Caco-2 (cell line): ENCODE measurements around the gene PITPNM3. TPM values are rescaled to one million over a fixed set of nuclear protein-coding genes. Genes with fewer than 3 reads are reported as not detected.

Source experiments
- BruUV-seq: library from RNA; stranded (reverse); fragments of 400-500 nt; replicated peaks from 2 replicates; lab custom pipeline; 2021; lab: Mats Ljungman, UMichigan
- CTCF ChIA-PET: fragments of 300-600 bp; sonication (Branson Sonifier 250); formaldehyde crosslinking; loops from one replicate; lab custom pipeline; 2022; ENCODE audit warnings: antibody characterized with exemption; lab: Charles Lee
- POLR2A ChIA-PET: fragments of 300-600 bp; sonication (Branson Sonifier 250); formaldehyde crosslinking; loops from one replicate; lab custom pipeline; 2022; ENCODE audit warnings: antibody characterized with exemption; lab: Charles Lee
- DNase-seq, 2 experiments: peaks; one replicate each; pipeline versions ENCODE4 v3.0.0 to v3.0.0-alpha.2; 2020 to 2022
- H3K27me3 ChIP-seq: replicated peaks from 2 replicates; pipeline ENCODE4 v1.6.0; 2011; ENCODE audit warnings: low read length; ENCODE audit not compliant: control insufficient read depth, insufficient read depth
- H3K36me3 ChIP-seq: 2 replicates; pipeline ENCODE4 v1.5.1; 2011; ENCODE audit warnings: low read length; ENCODE audit not compliant: control insufficient read depth, insufficient read depth
- H3K4me1 ChIP-seq: fragments of 250-450 bp; sonication (Bioruptor Pico); 2 replicates; pipeline ENCODE4 v1.5.1; 2020; ENCODE audit warnings: mild to moderate bottlenecking
- H3K4me3 ChIP-seq: 2 replicates; pipeline ENCODE4 v1.5.1; 2011; ENCODE audit warnings: low read depth, mild to moderate bottlenecking, control low read depth, low read length
- H3K9me3 ChIP-seq: fragments of 250-450 bp; sonication (Bioruptor Pico); 2 replicates; pipeline ENCODE4 v1.5.1; 2020; ENCODE audit warnings: mild to moderate bottlenecking, moderate library complexity
- H3K27ac Mint-ChIP-seq: one replicate; pipeline ENCODE4 v1.8.0; 2022; ENCODE audit warnings: mixed read lengths; ENCODE audit not compliant: unreplicated experiment
- H3K27me3 Mint-ChIP-seq: one replicate; pipeline ENCODE4 v1.8.0; 2022; ENCODE audit warnings: mixed read lengths; ENCODE audit not compliant: insufficient read depth, unreplicated experiment
- H3K36me3 Mint-ChIP-seq: one replicate; pipeline ENCODE4 v1.8.0; 2022; ENCODE audit warnings: mild to moderate bottlenecking, mixed read lengths; ENCODE audit not compliant: insufficient read depth, unreplicated experiment
- H3K4me1 Mint-ChIP-seq: one replicate; pipeline ENCODE4 v1.8.0; 2022; ENCODE audit warnings: low read depth, mixed read lengths; ENCODE audit not compliant: unreplicated experiment
- H3K4me3 Mint-ChIP-seq: one replicate; pipeline ENCODE4 v1.8.0; 2022; ENCODE audit warnings: mild to moderate bottlenecking, moderate library complexity, mixed read lengths; ENCODE audit not compliant: unreplicated experiment
- H3K9me3 Mint-ChIP-seq: one replicate; pipeline ENCODE4 v1.8.0; 2022; ENCODE audit warnings: mixed read lengths; ENCODE audit not compliant: unreplicated experiment
- intact Hi-C: fragments of 100-400 bp; cut with micrococcal nuclease; formaldehyde crosslinking; loops from one replicate; pipeline ENCODE4 v1.10.0; 2022; ENCODE audit not compliant: unreplicated experiment
- total RNA-seq: library from RNA; stranded (reverse); gene quantifications from 2 replicates; pipeline ENCODE4 v1.2.3, GENCODE V29; 2022
- TF ChIP-seq, protein P1 (sequence below), 2 experiments: fragments of 200-600 bp in 1 of 2; IDR thresholded peaks; 1 replicate in 1 of 2; 2 replicates in 1 of 2; pipeline versions ENCODE4 v1.5.1 to v1.8.0; 2011 to 2022; ENCODE audit warnings: antibody characterized with exemption in 1 of 2, control low read depth in 1 of 2, inconsistent platforms in 1 of 2, low read depth in 1 of 2, low read length in 1 of 2, mild to moderate bottlenecking in 1 of 2, moderate library complexity in 1 of 2; ENCODE audit not compliant: insufficient read depth in 1 of 2, severe bottlenecking in 1 of 2, unreplicated experiment in 1 of 2

Gene PITPNM3
- total RNA-seq, 1 experiment from 2014 or later, result 0.50 TPM

DNA sequence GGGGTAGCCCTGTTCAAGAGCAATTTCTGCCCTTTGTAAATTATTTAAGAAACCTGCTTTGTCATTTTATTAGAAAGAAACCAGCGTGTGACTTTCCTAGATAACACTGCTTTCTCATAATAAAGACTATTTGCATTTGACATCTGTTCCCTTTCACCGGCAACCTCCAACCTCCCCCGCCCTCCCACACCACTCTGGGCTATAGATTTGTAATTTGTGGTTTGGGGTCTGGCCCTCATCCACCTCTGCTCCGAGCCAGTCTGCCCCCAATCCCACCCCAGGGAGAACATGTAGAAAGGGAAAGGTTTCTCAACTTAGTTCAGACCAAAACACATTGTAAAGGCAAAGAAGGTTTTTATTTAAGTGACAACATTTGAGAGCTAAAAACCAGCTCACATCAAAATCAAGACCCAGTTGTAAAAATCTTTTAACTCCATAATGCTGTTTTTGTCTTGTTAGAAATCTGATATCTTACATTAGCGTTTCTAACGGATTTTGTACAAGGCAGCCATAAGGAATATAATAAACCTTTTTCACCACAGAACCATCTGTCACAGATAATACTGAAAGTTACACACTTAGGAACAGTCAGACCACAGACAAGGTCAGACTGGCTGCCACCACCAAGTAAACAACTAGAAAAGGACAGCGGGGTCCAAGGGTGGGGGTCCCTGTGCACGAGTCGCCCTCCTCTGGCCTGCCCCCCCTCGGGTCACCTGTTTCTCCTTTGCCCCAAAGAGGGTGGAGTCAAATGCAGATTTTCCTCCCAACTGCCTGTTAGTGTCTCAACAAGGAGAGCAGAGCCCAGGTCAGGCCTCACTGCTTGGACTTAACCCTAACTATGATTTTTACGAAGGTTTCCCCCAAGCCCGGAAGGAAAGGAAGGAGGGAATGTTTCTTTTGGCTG lies 105.2 kb downstream of the PITPNM3 start:
- H3K4me1 Mint-ChIP-seq, result no peaks in the 10 kb centered on the region
- H3K27me3 ChIP-seq, result no peaks in the 10 kb centered on the region
- intact Hi-C loops, result no loop called here
- no peaks in the 10 kb centered on the region for H3K36me3 ChIP-seq
- CTCF ChIA-PET, result no interaction called here
- H3K27me3 Mint-ChIP-seq, result no peaks in the 10 kb centered on the region
- no peak overlapping the region for H3K4me3 ChIP-seq
- no peaks in the 10 kb centered on the region for H3K36me3 Mint-ChIP-seq
- DNase-seq, result no peak
- TF ChIP-seq, protein P1, sequence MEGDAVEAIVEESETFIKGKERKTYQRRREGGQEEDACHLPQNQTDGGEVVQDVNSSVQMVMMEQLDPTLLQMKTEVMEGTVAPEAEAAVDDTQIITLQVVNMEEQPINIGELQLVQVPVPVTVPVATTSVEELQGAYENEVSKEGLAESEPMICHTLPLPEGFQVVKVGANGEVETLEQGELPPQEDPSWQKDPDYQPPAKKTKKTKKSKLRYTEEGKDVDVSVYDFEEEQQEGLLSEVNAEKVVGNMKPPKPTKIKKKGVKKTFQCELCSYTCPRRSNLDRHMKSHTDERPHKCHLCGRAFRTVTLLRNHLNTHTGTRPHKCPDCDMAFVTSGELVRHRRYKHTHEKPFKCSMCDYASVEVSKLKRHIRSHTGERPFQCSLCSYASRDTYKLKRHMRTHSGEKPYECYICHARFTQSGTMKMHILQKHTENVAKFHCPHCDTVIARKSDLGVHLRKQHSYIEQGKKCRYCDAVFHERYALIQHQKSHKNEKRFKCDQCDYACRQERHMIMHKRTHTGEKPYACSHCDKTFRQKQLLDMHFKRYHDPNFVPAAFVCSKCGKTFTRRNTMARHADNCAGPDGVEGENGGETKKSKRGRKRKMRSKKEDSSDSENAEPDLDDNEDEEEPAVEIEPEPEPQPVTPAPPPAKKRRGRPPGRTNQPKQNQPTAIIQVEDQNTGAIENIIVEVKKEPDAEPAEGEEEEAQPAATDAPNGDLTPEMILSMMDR (IDR thresholded peaks at IDR 0.05; ENCODE audit: insufficient read depth in 1 of 2, low read depth in 1 of 2, low read length in 1 of 2, severe bottlenecking in 1 of 2, unreplicated experiment in 1 of 2), result no peak
- H3K9me3 ChIP-seq, result no peaks in the 10 kb centered on the region
- BruUV-seq, result no TSS peak
- H3K4me3 Mint-ChIP-seq, result no peak overlapping the region
- H3K4me1 ChIP-seq, result no peaks in the 10 kb centered on the region
- H3K9me3 Mint-ChIP-seq, result no peaks in the 10 kb centered on the region
- POLR2A ChIA-PET, result no interaction called here
- H3K27ac Mint-ChIP-seq, result no peak overlapping the region

DNA sequence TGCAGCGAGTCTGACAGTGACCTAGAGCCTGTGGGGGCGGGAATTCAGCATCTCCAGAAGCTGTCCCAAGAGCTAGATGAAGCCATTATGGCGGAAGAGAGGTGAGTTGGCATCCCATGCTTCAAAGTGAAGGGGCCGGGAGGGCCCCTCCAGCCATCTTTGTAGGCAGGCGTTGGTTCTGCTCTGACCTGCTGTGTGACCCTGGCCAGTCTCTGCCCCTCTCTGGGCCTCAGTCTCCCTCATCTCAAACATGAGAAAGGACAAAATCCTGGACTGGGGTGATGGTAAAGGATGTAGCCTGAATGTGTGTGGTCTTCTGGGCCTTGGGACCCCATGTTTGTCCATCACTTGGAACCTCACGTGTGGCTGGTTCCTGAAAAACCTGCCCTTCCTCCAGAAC lies 107.0 kb downstream of the PITPNM3 start:
- no peaks in the 10 kb centered on the region for H3K9me3 Mint-ChIP-seq
- H3K4me1 ChIP-seq, result no peaks in the 10 kb centered on the region
- no peak for DNase-seq
- peaks cover 3% of the 10 kb centered on the region for H3K36me3 Mint-ChIP-seq
- no peak overlapping the region for H3K4me3 ChIP-seq
- ChIA-PET CTCF (no interaction called here), POLR2A (no interaction called here)
- TF ChIP-seq, protein P1 (IDR thresholded peaks at IDR 0.05; ENCODE audit: insufficient read depth in 1 of 2, low read depth in 1 of 2, low read length in 1 of 2, severe bottlenecking in 1 of 2, unreplicated experiment in 1 of 2), result no peak
- H3K27me3 ChIP-seq, result no peaks in the 10 kb centered on the region
- H3K4me1 Mint-ChIP-seq, result no peaks in the 10 kb centered on the region
- intact Hi-C loops, result no loop called here
- H3K27me3 Mint-ChIP-seq, result no peaks in the 10 kb centered on the region
- no TSS peak for BruUV-seq
- no peaks in the 10 kb centered on the region for H3K36me3 ChIP-seq
- no peak overlapping the region for H3K27ac Mint-ChIP-seq
- no peak overlapping the region for H3K4me3 Mint-ChIP-seq
- no peaks in the 10 kb centered on the region for H3K9me3 ChIP-seq

DNA sequence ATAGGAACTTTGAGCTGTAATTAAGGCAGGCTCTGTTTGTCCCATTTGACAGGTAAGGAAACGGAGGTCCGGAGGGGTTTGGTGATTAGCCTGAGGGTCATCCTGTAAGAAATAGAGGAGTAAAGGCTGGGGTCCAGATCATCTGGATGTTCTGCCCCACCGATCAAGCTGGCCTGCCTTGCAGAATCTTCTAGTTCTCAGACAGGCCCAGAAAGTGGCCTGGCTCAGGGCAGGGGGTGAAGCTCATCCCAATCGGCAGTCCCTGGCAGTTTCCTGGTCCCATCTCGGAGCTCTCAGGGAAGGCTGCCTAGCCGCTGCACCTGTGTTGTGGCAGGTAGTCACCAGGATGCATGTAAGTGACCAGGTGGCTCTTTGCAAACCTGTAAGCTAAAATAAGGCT lies 107.9 kb downstream of the PITPNM3 start:
- POLR2A ChIA-PET, result interaction anchor here (0.6 kb wide), 1 partner anchor 1868 kb away, joined by 7 read pairs; no protein-coding TSS in a partner anchor
- no peaks in the 10 kb centered on the region for H3K36me3 ChIP-seq
- peaks cover 6% of the 10 kb centered on the region for H3K36me3 Mint-ChIP-seq
- H3K4me1 ChIP-seq, result no peaks in the 10 kb centered on the region
- TF ChIP-seq, protein P1 (IDR thresholded peaks at IDR 0.05; ENCODE audit: insufficient read depth in 1 of 2, low read depth in 1 of 2, low read length in 1 of 2, severe bottlenecking in 1 of 2, unreplicated experiment in 1 of 2), result no peak
- H3K27ac Mint-ChIP-seq, result no peak overlapping the region
- no TSS peak for BruUV-seq
- H3K4me1 Mint-ChIP-seq, result no peaks in the 10 kb centered on the region
- CTCF ChIA-PET, result no interaction called here
- H3K9me3 Mint-ChIP-seq, result no peaks in the 10 kb centered on the region
- intact Hi-C loops, result no loop called here
- no peaks in the 10 kb centered on the region for H3K27me3 ChIP-seq
- H3K9me3 ChIP-seq, result no peaks in the 10 kb centered on the region
- H3K4me3 ChIP-seq, result no peak overlapping the region
- no peak for DNase-seq
- H3K4me3 Mint-ChIP-seq, result no peak overlapping the region
- no peaks in the 10 kb centered on the region for H3K27me3 Mint-ChIP-seq
